D341Med (cell line): Measurements from ENCODE around the gene CALML4.
"Not testable (repeated sequence)": the region's sequence is repeated elsewhere in the genome, so short reads cannot be mapped to it uniquely, and the experiment has no call there.

Experiments
- DNase-seq: peaks from one replicate; pipeline ENCODE4 v3.0.0; 2012; ENCODE audit warnings: low spot score

The CALML4 gene

DNA sequence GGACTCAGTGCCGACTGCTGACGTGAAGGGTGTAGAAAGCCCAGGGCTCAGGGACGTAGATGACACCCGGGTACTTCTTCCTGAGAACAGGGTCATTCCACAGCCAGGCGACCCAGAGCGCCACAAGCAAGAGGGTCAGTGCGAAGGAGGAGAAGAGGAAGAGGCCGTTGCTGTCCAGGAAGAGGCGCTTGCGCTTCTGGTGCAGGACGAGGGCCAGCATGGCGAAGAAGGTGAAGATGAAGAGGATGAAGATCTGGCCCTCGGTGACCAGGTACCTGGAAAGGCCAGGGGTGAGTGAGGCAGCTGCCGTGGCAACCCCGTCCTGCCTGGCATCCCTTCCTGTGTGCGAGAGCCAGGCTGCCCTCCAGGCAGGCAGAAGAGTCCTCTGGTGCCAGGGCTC lies 3.0 kb upstream of the CALML4 start:
- no peak for DNase-seq

DNA sequence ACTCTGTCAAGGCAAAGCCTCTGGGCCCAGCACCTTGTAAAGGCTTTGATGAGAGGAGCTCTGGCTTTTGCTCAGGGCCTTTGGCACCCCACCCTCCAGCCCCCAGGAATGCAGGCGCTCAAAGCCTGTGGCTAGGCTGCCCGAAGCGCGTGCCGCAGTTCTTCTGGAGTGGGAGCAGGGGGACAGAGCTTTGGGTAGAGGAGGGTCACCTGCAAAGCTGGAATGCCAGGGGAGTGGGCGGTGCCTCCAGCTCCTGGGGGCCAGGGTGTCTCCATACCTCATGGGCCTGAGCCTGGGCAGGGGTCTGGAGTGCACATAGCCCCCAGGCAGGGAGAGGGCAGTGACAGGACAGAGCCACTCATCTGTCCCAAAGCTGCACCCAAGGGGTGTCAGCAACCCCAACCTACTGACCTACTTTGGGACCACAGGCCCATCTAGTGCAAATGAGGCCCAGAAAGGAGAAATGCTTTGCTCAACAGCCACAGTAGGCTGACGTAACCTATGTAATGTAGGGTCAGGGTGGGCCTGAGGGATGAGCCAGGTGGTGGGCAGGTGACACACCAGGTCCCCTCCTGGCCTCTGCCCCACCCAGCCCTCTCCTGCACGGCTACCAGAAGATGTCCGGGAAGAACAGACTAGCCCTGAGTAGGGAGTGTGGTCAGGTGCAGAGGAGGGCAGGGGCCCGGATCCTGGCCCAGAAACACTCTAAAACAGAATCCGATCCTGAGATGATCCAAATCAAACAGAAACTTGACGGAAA lies 2.2 kb upstream of the CALML4 start:
- no peak for DNase-seq

DNA sequence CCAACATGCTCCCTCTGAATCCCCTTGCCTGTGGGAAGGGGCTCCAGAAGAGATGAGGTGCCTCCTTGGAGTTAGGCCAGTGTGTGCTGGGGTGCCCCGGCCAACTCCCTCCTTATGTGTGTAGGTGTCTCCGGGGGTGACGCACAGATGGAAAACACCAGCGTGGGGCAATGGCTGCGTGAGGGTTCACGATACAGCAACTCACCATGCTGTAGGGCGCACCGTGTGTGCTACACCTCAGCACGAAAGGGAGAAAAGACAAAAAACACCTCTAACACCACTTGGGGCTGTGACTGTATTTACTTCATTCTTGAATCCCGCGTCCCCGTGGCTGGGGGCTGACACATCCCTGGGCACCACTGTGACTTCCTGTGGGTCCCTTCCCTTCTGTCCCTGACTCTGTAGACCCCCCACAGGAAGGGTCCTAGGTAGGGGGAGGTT lies 1.6 kb upstream of the CALML4 start:
- DNase-seq: no peak

GRCh38 chr15:68205954-68206539 lies 915 bp upstream of the CALML4 start:
- no peak for DNase-seq

DNA sequence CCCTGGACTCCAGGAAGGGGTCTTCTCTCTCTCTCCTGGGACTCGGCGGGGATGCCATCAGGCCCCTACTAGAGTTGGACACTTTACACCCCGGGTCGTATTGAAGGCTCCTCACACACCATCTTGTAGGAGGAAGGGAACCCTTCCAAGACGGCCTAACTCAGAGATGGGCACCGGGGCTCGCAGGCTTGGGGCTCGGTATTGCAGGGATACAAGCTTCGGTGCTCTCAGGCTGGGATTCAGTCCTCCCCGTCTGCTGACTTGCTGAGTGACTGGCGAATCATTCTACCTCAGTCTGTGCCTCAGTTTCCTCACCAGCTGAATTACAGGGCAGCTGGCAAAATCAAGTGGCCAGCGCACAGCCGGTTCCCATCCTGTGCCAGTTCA lies 419 bp upstream of the CALML4 start:
- DNase-seq: no peak

- no peak for DNase-seq
Observed at GRCh38 chr15:68204361-68204760, 771 bp downstream of the CALML4 start.

- DNase-seq: no peak
Observed at GRCh38 chr15:68203956-68204355, 1.2 kb downstream of the CALML4 start.

GRCh38 chr15:68203486-68203885 lies 1.6 kb downstream of the CALML4 start:
- no peak for DNase-seq

GRCh38 chr15:68202994-68203393 lies 2.1 kb downstream of the CALML4 start:
- DNase-seq: not testable (repeated sequence)

DNA sequence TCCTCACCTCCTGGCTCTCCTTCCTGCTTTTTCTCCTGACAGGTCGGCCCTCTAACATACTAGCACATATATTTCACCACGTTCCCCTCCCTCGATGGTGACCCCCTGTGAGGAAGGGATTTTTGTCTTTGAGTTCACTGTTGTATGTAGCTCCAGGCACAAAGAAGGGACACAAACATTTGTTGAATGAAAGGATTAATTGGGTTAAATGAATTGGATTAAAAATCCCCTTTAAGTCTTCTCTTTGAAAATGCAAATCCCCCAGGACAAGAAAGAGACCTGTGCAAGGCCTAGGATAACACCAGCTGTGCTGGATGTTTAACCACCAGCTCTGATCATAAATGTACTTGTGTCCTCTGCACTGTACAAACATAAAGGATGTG lies 3.3 kb downstream of the CALML4 start:
- peak; percentile 61 for DNase-seq

- DNase-seq: peak; percentile 34
Observed at GRCh38 chr15:68201153-68201878, 3.8 kb downstream of the CALML4 start.

GRCh38 chr15:68200016-68200861 lies 4.9 kb downstream of the CALML4 start:
- peak; percentile 36 for DNase-seq

GRCh38 chr15:68199340-68199739 lies 5.8 kb downstream of the CALML4 start:
- peak; percentile 34 for DNase-seq

GRCh38 chr15:68197661-68198437 lies 7.3 kb downstream of the CALML4 start:
- peak; percentile 31 for DNase-seq

DNA sequence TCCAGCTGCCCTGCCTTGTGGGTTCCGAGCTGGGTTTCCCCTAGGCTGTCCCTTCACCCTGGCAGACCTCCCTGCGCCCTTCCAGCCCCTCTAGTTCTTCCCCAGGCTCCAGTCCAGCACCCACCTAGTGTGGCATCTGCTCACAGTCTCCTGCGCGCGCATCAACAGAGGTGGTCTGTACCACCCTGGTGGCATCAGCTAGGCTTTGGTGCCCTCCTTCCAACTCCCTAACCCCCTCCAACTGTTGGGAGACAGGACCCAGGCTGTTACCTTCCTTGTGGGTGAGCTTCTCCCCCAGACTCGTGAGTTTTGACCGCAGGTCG lies 8.0 kb downstream of the CALML4 start:
- DNase-seq: peak; percentile 29

- peak; percentile 20 for DNase-seq
Observed at GRCh38 chr15:68196445-68197169, 8.5 kb downstream of the CALML4 start.

DNA sequence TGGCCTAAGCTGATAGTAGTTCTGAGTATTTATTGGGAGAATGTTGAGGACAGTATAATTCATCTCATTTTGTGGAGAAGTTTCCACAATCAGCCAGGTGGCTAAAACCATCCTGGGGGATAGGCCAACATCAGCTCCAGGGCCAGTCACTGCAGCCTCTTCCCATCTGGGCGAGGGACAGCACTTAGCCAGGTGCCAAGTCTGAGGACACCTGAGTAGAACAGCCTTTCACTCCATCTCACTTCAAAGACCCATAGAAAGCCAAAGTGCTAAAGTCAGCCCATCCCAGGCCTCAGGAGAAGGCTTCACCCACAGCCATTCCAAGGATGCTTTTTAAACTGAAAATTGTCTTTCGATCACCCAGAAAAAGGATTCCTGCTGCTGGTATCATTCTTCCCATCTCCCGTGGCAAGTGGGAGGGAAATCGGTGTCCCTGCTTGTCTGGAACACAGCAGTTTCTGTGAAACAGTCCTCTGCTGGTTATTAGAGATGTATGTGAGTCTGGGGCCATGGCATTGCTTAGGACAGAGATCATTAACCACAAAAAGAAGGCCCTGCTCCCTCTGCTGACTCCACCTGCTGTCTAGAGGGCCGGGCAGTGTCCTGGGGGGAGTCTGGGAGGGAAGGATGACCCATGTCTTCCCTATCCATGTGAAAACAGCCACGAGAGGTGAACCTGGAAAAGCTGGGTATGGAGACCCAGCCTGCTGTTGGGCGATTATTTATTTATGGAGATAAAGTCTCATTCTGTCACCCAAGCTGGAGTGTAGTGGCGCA lies 9.6 kb downstream of the CALML4 start:
- DNase-seq: peak; percentile 25

- DNase-seq: no peak
Observed at GRCh38 chr15:68192804-68193486, 12.2 kb downstream of the CALML4 start.

- DNase-seq: no peak
Observed at GRCh38 chr15:68192117-68192516, 13.0 kb downstream of the CALML4 start.

- DNase-seq: no peak
Observed at GRCh38 chr15:68191555-68191954, 13.6 kb downstream of the CALML4 start.
